Stimulated activated CD4-positive, alpha-beta T cell treated with anti-CD3 and anti-CD28 coated beads, Interleukin-2, amount 100 ng/mL, for 48 hours (primary cell): ENCODE measurements around the gene ZBTB21.

Experiments used
- DNase-seq, 2 donors: peaks; one replicate each; pipeline ENCODE4 v3.0.0-alpha.2; 2020

Gene ZBTB21

GRCh38 chr21:41989698-41990097 is 20.5 kb downstream of the ZBTB21 start:
- DNase-seq = no peak

GRCh38 chr21:41987310-41987709 is 22.9 kb downstream of the ZBTB21 start:
- DNase-seq = no peak

DNA sequence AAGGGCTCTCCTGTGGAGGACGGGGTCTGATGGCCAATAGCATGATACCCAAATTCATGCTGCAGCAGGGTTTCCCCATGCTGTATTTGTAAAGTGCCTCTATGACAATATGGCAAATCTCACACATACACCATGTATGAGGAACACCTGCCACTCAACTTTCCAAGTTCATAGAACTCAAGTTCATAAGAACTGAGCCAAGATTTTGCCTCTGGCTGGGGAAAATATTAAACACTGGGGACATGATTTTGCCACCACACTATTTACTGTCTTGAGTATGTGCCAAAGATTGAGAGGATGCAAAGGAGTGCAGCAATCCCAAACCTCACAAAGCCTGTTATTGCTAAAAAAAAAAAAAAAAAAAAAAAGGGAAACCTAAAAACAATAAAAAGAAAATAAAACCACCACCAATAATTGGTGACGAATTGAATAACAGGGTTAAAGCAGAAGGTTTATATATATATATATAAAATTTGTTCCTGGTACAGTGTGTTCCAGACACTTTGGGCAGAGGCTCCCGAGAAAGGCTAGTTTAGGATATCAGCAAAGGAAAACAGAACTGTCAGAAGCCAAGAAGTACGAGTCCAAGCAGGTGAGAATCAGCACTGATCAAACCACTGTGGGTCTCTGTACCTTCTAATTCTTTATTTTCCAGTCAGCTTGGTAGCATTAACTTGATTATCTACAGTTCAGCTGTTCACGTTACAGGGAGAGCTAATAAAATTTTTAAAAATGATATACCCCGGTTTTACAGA is 24.3 kb downstream of the ZBTB21 start:
- DNase-seq = no peak

DNA sequence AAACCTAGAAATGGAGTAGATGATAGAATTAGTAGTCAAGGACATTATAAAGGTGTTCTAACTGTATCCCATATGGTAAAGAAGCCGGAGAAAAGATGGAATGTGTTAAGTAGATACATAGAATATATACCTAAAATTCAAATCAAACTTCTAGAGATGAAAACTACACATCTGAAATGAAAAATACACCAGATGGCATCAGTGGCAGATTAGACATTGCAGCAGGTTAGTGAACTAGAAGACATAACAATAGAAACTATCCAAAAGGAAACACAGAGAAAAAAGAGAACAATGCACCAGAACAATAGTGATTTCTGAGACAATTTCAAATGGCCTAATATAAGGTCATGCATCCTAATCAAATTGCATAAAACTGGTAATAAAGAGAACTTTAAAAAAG is 26.9 kb downstream of the ZBTB21 start:
- no peak for DNase-seq

- DNase-seq = no peak
Observed at GRCh38 chr21:41980561-41980960, 29.6 kb downstream of the ZBTB21 start.

DNA sequence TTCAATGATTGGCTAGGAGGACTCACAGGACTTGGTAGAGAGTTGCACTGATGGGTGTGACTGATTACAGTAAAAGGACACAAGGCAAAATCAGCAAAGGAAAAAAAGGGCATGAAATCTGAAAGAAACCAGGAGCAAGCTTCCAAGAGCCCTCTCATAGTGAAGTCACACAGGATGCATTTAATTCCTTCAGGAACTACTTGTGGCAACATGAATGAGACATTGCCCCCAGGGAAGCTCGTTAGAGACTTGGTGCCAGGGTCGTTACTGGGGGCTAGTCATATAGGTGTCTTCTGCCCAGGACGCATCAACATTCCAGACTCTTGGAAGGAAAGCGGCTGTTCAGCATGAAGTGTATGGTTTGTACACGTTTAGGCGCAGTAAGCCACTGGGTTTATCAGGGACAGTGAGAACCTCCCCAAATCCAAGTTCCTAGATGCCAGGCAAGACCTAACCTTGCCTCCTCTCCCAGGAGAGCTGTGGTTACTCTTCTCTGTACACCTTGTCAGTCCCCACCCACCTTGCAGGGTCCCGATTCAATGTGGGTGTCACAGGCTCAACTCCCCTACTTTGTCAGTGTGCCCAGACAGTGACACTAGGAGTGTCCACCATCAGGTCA is 30.3 kb downstream of the ZBTB21 start:
- DNase-seq = no peak

GRCh38 chr21:41979335-41979734 is 30.8 kb downstream of the ZBTB21 start:
- DNase-seq = no peak

GRCh38 chr21:41977034-41977950 is 32.9 kb downstream of the ZBTB21 start:
- DNase-seq = no peak

- no peak for DNase-seq
Observed at GRCh38 chr21:41976611-41977010, 33.5 kb downstream of the ZBTB21 start.

DNA sequence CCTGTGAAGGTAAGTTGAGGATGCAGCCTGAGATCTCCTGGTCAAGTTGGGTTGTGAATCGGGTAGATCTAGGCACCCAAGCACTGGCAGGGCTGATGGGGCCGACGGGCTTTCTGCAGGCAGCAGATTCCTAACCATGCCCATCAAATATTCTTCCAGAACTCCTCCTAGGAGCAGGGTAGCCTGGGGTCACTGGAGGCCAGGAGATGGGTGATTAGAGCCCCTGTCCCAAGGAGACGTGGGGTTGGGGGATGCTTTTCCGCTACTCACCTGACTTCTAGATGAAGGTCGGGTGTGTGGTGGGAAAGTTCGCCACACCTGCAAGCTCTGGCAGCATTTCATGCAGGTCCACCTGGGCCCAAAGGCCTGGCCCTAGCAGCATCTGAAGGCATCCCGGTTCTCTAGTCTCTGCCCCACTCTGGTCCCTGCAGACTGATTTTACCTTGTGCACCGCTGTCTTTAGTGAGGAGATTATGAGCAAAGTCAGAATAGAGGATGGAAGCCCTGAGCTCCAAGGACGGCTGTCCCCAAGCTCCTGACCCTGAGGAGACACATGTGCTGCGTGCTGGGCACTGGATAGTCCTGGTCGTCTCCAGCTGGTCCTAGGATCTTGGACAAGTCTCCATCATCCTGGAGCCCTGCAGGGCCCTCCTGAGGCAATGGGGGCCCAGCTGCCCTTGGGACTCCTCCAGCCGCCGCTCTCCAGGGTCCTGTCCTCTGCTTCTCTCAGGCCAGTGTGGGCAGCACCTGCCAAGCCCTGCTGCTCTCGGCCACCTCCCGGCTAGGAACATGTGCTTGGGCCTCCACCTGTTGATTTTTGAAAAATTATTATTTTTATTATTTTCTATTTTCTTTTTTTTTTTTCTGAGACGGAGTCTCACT is 34.5 kb downstream of the ZBTB21 start:
- DNase-seq = no peak

DNA sequence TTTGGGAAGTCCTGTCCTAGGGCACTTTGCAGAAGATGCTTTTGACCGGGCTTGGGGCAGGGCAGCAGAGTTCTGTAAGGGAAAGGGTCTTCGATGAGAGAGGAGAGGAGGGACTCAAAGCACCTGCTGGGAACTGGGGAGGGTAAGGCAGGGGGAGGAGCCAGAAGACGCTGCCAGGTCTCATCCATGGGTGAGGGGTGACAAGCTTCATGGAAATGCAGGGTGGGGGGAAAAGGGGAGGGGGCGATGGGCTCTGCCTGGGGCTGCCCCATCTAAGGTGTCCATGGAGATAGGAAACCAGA is 35.5 kb downstream of the ZBTB21 start:
- DNase-seq = no peak

DNA sequence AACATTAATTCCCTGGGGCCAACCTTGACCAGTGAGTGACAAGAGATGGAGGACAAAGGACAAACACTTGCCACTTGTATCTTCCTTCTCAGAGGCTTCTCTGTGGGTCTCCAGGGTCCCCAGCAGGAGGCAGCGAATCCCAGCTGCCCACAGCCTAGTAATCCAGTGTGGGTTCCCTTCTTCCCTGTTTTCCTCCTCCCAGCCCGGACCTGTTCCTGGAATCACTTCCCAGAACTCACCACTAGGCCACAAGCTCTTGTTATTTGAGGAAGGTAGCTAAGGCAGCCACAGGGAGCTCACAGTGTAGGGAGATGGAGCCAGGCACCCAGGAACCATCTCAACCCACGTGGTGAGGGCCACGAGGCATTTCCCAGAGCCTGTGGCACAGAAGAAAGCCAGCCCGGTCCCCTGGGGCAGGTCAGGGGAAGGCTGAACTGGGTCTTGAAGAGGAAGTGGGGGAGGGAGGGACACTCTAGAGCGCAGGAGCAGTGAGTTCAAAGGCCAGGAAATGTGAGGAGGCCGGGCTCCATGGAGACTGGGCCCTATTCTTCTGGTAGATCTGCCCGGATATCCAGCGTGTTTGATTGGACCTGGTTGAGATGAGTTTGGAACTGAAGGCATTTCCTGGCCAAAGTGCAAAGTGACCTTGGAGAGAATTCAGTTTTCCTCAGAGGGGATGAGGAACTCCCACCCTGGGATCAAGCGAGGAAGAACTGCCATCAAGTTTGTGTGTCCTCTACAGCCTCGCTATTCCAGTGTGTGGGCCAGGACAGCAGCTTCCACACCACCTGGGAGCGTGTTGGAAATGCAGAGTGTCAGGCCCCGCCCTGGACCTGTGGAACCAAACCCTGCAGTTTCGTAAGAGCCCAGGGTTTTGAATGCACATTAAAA is 36.1 kb downstream of the ZBTB21 start:
- no peak for DNase-seq

- no peak for DNase-seq
Observed at GRCh38 chr21:41973427-41973831, 36.7 kb downstream of the ZBTB21 start.

GRCh38 chr21:41972511-41973205 is 37.5 kb downstream of the ZBTB21 start:
- no peak for DNase-seq

GRCh38 chr21:41971891-41972290 is 38.3 kb downstream of the ZBTB21 start:
- DNase-seq = no peak

DNA sequence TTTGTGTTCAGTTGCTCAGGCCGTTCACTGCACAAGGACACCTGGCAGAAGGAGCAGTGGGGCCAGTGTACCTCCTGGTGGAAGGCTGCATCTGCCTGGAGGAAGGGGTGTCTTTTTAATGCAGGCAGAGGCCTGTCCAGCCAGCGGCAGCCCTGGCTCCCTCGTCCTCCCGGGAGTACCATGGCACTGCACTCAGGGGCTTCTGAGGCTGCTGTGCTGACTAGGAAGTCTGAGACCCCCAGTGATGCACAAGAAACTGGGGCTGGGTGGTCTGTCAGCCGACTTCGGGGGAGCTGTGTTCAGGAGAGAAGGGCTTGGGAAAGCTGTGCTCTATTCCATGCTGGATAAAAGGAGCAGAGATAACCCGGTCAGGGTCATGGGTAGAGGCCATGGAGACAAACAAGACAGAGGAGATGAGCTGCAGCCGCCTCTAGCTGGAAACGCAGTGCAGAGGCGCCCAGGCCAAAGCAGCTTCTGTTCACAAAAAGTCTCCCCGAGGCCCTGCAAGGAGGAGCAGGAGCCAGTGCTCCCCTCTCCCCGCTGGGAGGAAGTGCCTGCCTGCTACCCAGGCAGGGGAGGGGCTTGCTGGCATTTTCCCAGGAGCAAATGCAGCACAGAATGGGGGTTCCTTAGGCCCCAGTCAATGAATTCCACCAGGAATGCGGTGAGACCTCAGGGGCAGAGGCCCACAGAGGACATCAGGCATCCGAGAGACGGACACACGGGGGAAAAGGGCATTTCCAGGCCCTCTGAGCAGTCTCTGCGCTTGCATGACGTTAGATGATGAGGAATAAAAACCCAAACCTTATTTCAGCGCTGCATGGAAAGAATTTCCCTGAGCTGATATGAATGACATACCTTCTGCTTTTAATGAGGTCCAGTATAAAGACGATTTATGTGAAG is 39.2 kb downstream of the ZBTB21 start:
- DNase-seq = no peak

GRCh38 chr21:41970106-41970391 is 40.1 kb downstream of the ZBTB21 start:
- DNase-seq = no peak

GRCh38 chr21:41967708-41968107 is 42.5 kb downstream of the ZBTB21 start:
- no peak for DNase-seq

DNA sequence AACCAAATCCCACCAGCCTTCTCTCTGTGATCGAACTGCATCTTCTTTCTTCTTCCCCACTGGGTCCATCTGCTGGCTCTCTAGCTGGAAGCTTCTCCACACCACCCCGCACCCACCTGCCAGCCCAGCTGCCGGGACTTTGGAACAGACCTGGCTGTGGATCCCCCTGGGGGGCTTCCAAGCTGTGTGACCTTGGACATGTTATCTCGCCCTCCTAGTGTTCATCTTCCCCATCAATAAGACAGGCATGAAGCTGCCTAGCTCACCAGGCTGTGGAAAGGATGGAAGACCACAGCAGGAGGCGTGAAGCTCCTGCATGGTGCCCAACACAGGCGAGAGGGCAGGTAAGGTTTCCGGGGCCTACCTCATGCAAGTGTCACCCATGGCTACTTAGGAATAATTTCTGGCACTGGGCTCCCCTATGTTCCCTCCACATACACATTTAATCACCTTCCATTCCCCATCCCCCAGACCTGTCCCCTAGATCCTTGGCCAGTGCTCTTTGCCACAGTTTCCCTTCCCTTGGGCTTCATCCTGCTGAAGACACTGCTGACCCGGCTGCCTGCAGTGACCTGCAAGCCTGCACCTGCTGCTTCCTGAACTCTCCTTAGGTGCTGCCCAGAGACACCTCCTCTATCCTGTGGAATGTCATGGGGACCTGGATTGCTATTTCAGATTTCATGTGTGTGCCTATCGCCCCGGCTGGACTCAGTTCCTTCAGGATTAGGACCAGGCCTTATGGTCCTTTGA is 43.1 kb downstream of the ZBTB21 start:
- no peak for DNase-seq
